Measurements from ENCODE around the gene MICALL2. TPM values are rescaled to one million over a fixed set of nuclear protein-coding genes. Genes with fewer than 3 reads are reported as not detected.
"Not testable (repeated sequence)": the region's sequence is repeated elsewhere in the genome, so short reads cannot be mapped to it uniquely, and the experiment has no call there.

The MICALL2 gene
- total RNA-seq, 1 donor from 2014 or later, result 76.5 TPM

- no peak for TF ChIP-seq CTCF (IDR thresholded peaks at IDR 0.05)
- intact Hi-C loops (cut with DNase I), result no loop called here
- Histone ChIP-seq H3K4me3 (no peak overlapping the region), H3K9me3 (no peaks in the 10 kb centered on the region), H3K27me3 (no peaks in the 10 kb centered on the region), H3K27ac (no peak overlapping the region), H3K4me1 (no peaks in the 10 kb centered on the region), H3K36me3 (peaks cover 20 to 24% of the 10 kb centered on the region in 2 donors)
- DNase-seq (ENCODE audit: low spot score in 2 of 2), result no peak
These were observed 12.6 kb downstream of the MICALL2 start for GRCh38 chr7:1446620-1447032.

- H3K9me3 ChIP-seq; intact Hi-C loops (cut with DNase I); DNase-seq (ENCODE audit: low spot score in 2 of 2); H3K4me3 ChIP-seq; H3K4me1 ChIP-seq; H3K27ac ChIP-seq; H3K27me3 ChIP-seq: not testable (repeated sequence)
- H3K36me3 ChIP-seq, result peaks cover 26 to 29% of the 10 kb centered on the region in 2 donors
These were observed 13.2 kb downstream of the MICALL2 start for GRCh38 chr7:1446026-1446425.

- H3K36me3 ChIP-seq, result peaks cover 32 to 36% of the 10 kb centered on the region in 2 donors
- no peaks in the 10 kb centered on the region for H3K9me3 ChIP-seq
- no peak overlapping the region for H3K27ac ChIP-seq
- no peaks in the 10 kb centered on the region for H3K4me1 ChIP-seq
- TF ChIP-seq CTCF (IDR thresholded peaks at IDR 0.05), result no peak
- no peak for DNase-seq (ENCODE audit: low spot score in 2 of 2)
- no peaks in the 10 kb centered on the region for H3K27me3 ChIP-seq
- intact Hi-C loops (cut with DNase I), result no loop called here
- no peak overlapping the region for H3K4me3 ChIP-seq
These were observed 13.9 kb downstream of the MICALL2 start for GRCh38 chr7:1445341-1445740.

GRCh38 chr7:1444925-1445322 lies 14.3 kb downstream of the MICALL2 start:
- no peak overlapping the region for H3K27ac ChIP-seq
- no peak for DNase-seq (ENCODE audit: low spot score in 2 of 2)
- H3K4me3 ChIP-seq, result no peak overlapping the region
- peaks cover 31 to 39% of the 10 kb centered on the region in 2 donors for H3K36me3 ChIP-seq
- no peak for TF ChIP-seq CTCF (IDR thresholded peaks at IDR 0.05)
- H3K9me3 ChIP-seq, result no peaks in the 10 kb centered on the region
- H3K4me1 ChIP-seq, result no peaks in the 10 kb centered on the region
- intact Hi-C loops (cut with DNase I), result no loop called here
- H3K27me3 ChIP-seq, result no peaks in the 10 kb centered on the region

- no peaks in the 10 kb centered on the region for H3K4me1 ChIP-seq
- H3K36me3 ChIP-seq, result peaks cover 26 to 35% of the 10 kb centered on the region in 2 donors
- no peaks in the 10 kb centered on the region for H3K27me3 ChIP-seq
- H3K9me3 ChIP-seq, result no peaks in the 10 kb centered on the region
- H3K27ac ChIP-seq, result no peak overlapping the region
- intact Hi-C loops (cut with DNase I), result no loop called here
- no peak for TF ChIP-seq CTCF (IDR thresholded peaks at IDR 0.05)
- DNase-seq (ENCODE audit: low spot score in 2 of 2), result no peak
- H3K4me3 ChIP-seq, result no peak overlapping the region
These were observed 14.9 kb downstream of the MICALL2 start for GRCh38 chr7:1444214-1444924.

- H3K27me3 ChIP-seq; DNase-seq (ENCODE audit: low spot score in 2 of 2); H3K27ac ChIP-seq; H3K4me1 ChIP-seq; H3K9me3 ChIP-seq; H3K4me3 ChIP-seq; intact Hi-C loops (cut with DNase I): not testable (repeated sequence)
- H3K36me3 ChIP-seq, result peaks cover 26 to 31% of the 10 kb centered on the region in 2 donors
These were observed 15.6 kb downstream of the MICALL2 start for GRCh38 chr7:1443587-1444200.
